MM.1S (cell line): ENCODE results near the gene BAIAP2L2.

Experiments used
- DNase-seq: peaks from one replicate; pipeline ENCODE4 v3.0.0-alpha.2; 2015
- H2AFZ ChIP-seq: fragments of 300-600 bp; sonication (generic); 2 replicates; pipeline ENCODE4 v1.6.0; 2016; ENCODE audit warnings: antibody characterized with exemption, low read length
- H3F3A ChIP-seq: fragments of 300-600 bp; sonication (generic); 2 replicates; pipeline ENCODE4 v1.6.1; 2016; ENCODE audit warnings: mild to moderate bottlenecking, antibody characterized with exemption, low read length, moderate library complexity, mixed read lengths; ENCODE audit not compliant: insufficient read depth
- H3K27ac ChIP-seq: fragments of 300-600 bp; sonication (generic); 2 replicates; pipeline ENCODE4 v1.5.1; 2016; ENCODE audit warnings: mild to moderate bottlenecking, low read length
- H3K27me3 ChIP-seq: fragments of 300-600 bp; sonication (generic); replicated peaks from 2 replicates; pipeline ENCODE4 v1.6.0; 2016; ENCODE audit warnings: low read length; ENCODE audit not compliant: insufficient read depth
- H3K36me3 ChIP-seq: fragments of 300-600 bp; sonication (generic); replicated peaks from 2 replicates; pipeline ENCODE4 v1.6.1; 2016; ENCODE audit warnings: mild to moderate bottlenecking, low read length, mixed read lengths; ENCODE audit not compliant: insufficient read depth
- H3K4me1 ChIP-seq: fragments of 300-600 bp; sonication (generic); 2 replicates; pipeline ENCODE4 v1.6.1; 2016; ENCODE audit warnings: low read length, mixed read lengths
- H3K4me2 ChIP-seq: fragments of 300-600 bp; sonication (generic); 2 replicates; pipeline ENCODE4 v1.6.0; 2016; ENCODE audit warnings: low read depth, low read length
- H3K4me3 ChIP-seq: fragments of 300-600 bp; sonication (generic); 2 replicates; pipeline ENCODE4 v1.5.1; 2016; ENCODE audit warnings: low read length, mixed read lengths
- H3K79me2 ChIP-seq: fragments of 300-600 bp; sonication (generic); 2 replicates; pipeline ENCODE4 v1.6.1; 2016; ENCODE audit warnings: mixed run types, low read length, mixed read lengths
- H3K9ac ChIP-seq: fragments of 300-600 bp; sonication (generic); 2 replicates; pipeline ENCODE4 v1.6.1; 2016; ENCODE audit warnings: low read length, mixed read lengths
- H3K9me2 ChIP-seq: fragments of 300-600 bp; sonication (generic); replicated peaks from 2 replicates; pipeline ENCODE4 v1.6.1; 2016; ENCODE audit warnings: mild to moderate bottlenecking, low read length, mixed read lengths; ENCODE audit not compliant: insufficient read depth
- H3K9me3 ChIP-seq: fragments of 300-600 bp; sonication (generic); replicated peaks from 2 replicates; pipeline ENCODE4 v1.6.1; 2016; ENCODE audit warnings: mild to moderate bottlenecking, low read length, mixed read lengths; ENCODE audit not compliant: insufficient read depth
- H4K20me1 ChIP-seq: fragments of 300-600 bp; sonication (generic); 2 replicates; pipeline ENCODE4 v1.6.1; 2016; ENCODE audit warnings: mild to moderate bottlenecking, low read length, moderate library complexity, mixed read lengths; ENCODE audit not compliant: insufficient read depth
- CTCF ChIP-seq: fragments of 300-600 bp; sonication (generic); IDR thresholded peaks from 2 replicates; pipeline ENCODE4 v1.5.1; 2016; ENCODE audit warnings: antibody characterized with exemption, low read length, mixed read lengths
- EZH2 ChIP-seq: fragments of 300-600 bp; sonication (generic); optimal IDR thresholded peaks from 2 replicates; pipeline ENCODE3; 2017; ENCODE audit warnings: low read depth, mild to moderate bottlenecking, antibody characterized with exemption, low read length, mixed read lengths
- EZH2phosphoT487 ChIP-seq: fragments of 300-600 bp; sonication (generic); IDR thresholded peaks from 2 replicates; pipeline ENCODE4 v1.6.1; 2018; ENCODE audit warnings: antibody characterized with exemption, low read length

Gene BAIAP2L2

GRCh38 chr22:38097557-38098409 is 12.7 kb downstream of the BAIAP2L2 start:
- Histone ChIP-seq H3K9me3 (no peaks in the 10 kb centered on the region), H3K9ac (no peak overlapping the region), H4K20me1 (no peaks in the 10 kb centered on the region), H3K9me2 (no peaks in the 10 kb centered on the region), H3K27me3 (no peaks in the 10 kb centered on the region), H3F3A (no peaks in the 10 kb centered on the region), H2AFZ (no peak overlapping the region), H3K4me2 (no peak overlapping the region), H3K79me2 (no peaks in the 10 kb centered on the region), H3K27ac (no peak overlapping the region), H3K4me1 (no peaks in the 10 kb centered on the region), H3K4me3 (no peak overlapping the region), H3K36me3 (no peaks in the 10 kb centered on the region)
- no peak for DNase-seq
- TF ChIP-seq EZH2, result no peak
- TF ChIP-seq CTCF, result no peak
- TF ChIP-seq EZH2phosphoT487, result no peak

- H3K4me1 ChIP-seq, result no peaks in the 10 kb centered on the region
- DNase-seq, result no peak
- no peak overlapping the region for H2AFZ ChIP-seq
- H3K4me2 ChIP-seq, result no peak overlapping the region
- H3F3A ChIP-seq, result no peaks in the 10 kb centered on the region
- H3K9ac ChIP-seq, result no peak overlapping the region
- H3K36me3 ChIP-seq, result no peaks in the 10 kb centered on the region
- no peaks in the 10 kb centered on the region for H4K20me1 ChIP-seq
- no peaks in the 10 kb centered on the region for H3K27me3 ChIP-seq
- no peaks in the 10 kb centered on the region for H3K9me3 ChIP-seq
- H3K79me2 ChIP-seq, result no peaks in the 10 kb centered on the region
- H3K9me2 ChIP-seq, result no peaks in the 10 kb centered on the region
- H3K27ac ChIP-seq, result no peak overlapping the region
- TF ChIP-seq EZH2phosphoT487 (no peak), EZH2 (no peak), CTCF (no peak)
- no peak overlapping the region for H3K4me3 ChIP-seq
These were observed 13.4 kb downstream of the BAIAP2L2 start for GRCh38 chr22:38097058-38097457.

GRCh38 chr22:38089474-38089851 is 21.0 kb downstream of the BAIAP2L2 start:
- Histone ChIP-seq H3K79me2 (no peaks in the 10 kb centered on the region), H3K9me3 (no peaks in the 10 kb centered on the region), H3F3A (no peaks in the 10 kb centered on the region), H2AFZ (no peak overlapping the region), H3K4me2 (no peak overlapping the region), H3K9ac (no peak overlapping the region), H3K9me2 (no peaks in the 10 kb centered on the region), H3K4me3 (no peak overlapping the region), H3K27ac (no peak overlapping the region), H3K4me1 (no peaks in the 10 kb centered on the region), H3K36me3 (no peaks in the 10 kb centered on the region), H4K20me1 (no peaks in the 10 kb centered on the region), H3K27me3 (no peaks in the 10 kb centered on the region)
- no peak for DNase-seq
- TF ChIP-seq CTCF (no peak), EZH2 (no peak), EZH2phosphoT487 (no peak)
